SKM-1 treated with dmso at 0.1 percent for 144 hours (cell line): ENCODE results near the gene RGS3.
"Not testable (repeated sequence)": the region's sequence is repeated elsewhere in the genome, so short reads cannot be mapped to it uniquely, and the experiment has no call there.

Source experiments
- DNase-seq: peaks from one replicate; lab custom pipeline; 2025; ENCODE audit not compliant: unreplicated experiment; lab: John Stamatoyannopoulos, UW

RGS3 gene

GRCh38 chr9:113631871-113632665, 168.5 kb downstream of the RGS3 start:
- DNase-seq = no peak

- DNase-seq = no peak
Measured at GRCh38 chr9:113632776-113633590, 169.5 kb downstream of the RGS3 start.

DNA sequence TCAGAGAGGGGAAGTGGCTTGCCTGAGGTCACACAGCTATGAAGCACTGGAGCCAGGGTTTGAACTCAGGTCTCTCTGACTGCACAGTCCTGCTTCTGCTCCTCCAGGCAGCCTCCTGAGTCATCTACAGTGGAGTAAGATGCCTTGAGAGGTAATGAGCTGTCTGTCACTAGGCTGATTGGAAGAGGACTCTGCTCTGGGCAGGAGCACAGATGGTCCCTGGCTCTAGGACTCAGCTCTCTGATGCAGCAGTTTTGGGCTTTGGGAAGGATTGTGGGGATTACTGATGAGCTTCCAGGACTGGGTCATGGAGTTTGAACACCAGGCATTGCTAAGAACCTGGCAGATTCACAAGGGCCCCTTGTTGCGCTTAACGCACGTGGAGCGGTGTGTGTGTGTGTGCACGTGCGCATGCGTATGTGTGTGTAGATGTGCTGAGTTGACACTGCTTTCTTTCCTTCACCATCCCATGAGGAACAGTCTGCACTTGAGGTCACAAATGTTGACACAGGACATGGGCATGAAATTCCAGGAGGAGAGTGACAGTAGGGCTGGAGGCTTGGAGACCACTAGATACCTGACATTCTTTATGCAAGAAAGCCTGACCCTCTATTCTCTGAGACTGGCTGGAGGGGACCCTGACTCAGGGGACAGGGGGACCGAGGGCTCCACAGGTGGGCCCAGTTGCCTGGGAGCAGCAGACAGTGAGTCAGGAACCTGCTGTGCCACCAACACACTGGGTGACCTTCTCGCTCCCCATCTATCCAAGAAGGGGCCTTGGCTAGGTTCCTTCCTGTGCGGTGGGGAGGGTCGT, 170.5 kb downstream of the RGS3 start:
- DNase-seq = no peak

- DNase-seq = no peak
Measured at GRCh38 chr9:113634596-113635515, 171.3 kb downstream of the RGS3 start.

DNA sequence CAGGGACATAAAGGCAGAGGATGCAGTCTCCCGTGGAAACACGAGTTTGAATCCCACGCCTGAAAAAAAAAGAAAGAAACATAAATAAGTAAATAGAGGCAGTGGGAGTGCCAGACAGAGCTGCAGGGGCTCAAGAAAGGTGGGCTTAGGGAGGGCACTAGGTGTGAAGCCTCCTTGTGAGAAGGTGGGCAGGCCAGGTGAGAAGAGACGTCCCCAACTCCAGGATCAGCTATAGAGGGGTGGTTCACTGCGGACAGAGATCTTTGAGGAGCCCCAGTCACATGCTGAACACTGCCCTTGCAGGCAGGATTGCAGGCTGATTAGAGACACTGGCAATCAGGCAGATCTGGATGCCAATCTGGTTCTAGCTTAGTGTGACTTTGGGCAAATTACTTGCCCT, 172.1 kb downstream of the RGS3 start:
- no peak for DNase-seq

- DNase-seq = no peak
Measured at GRCh38 chr9:113636165-113636564, 172.6 kb downstream of the RGS3 start.

DNA sequence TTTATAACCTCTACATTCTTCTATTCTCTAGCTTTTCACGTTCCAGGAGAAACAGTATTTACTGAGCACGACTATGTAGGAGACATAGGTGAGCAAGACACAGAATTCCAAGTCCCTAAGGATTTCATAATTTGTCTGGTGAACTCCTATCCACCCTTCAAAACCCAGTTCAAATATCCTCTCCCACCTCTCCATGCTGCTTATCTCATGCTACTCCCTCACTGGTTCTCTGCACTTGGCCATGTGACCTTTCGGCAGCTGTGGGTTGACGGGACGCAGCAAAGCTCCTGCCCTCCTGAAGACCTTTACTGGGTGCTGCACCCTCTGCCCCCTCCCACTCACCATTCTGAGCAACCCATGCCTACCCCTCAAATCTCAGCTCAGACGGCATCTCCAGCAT, 173.2 kb downstream of the RGS3 start:
- DNase-seq = no peak

- no peak for DNase-seq
Measured at GRCh38 chr9:113638490-113638889, 175.0 kb downstream of the RGS3 start.

- no peak for DNase-seq
Measured at GRCh38 chr9:113638897-113639296, 175.4 kb downstream of the RGS3 start.

DNA sequence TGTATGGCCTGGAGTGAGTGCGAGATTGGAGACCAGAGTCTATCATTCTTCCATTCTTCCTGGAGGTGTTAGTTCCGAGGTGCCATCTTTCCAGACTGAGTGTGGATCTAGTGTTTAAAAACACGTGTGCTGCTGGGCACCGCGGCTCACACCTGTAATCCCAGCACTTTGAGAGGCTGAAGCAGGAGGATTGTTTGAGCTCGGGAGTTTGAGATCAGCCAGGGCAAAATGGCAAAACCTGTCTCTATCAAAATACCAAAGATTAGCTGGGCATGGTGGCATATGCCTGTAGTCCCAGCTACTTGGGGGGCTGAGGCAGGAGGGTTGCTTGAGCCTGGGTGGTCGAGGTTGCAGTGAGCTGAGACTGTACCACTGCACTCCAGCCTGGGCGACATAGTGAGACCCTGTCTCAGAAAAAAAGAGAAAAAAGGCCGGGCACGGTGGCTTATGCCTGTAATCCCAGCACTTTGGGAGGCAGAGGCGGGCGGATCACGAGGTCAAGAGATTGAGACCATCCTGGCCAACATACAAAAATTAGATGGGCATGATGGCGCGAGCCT, 176.0 kb downstream of the RGS3 start:
- not testable (repeated sequence) for DNase-seq

- no peak for DNase-seq
Measured at GRCh38 chr9:113640418-113640817, 176.9 kb downstream of the RGS3 start.

DNA sequence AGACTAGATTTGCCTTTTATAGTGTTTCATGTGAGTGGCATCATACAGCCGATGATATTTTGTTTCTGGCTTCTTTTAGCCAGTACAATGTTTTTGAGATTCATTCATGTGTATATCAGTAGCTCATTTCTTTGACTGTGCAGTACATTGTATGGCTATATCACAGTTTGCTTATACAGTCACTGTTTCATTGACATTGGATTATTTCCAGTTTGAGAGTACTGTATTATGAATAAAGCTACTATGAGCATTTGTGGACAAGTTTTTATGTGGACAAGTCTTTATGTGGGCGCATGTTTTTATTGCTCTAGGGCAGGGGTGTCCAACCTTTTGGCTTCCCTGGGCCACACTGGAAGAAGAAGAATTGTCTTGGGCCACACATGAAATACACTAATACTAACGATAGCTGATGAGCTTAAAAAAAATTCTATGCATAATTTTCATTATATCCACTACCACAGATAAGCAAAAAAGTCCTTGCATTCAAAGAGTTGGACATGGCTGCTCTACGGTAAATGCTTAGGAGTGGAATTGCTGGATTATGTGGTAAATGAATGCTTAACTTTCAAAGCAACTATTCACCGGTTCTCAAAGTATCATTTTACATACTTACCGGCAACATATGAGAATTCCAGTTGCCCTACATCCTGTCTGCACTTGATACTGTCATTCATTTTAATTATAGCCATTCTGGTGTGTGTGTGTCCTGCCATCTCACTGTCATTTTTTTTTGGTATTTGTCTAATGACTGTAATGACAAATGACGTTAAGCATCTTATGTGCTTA, 177.8 kb downstream of the RGS3 start:
- no peak for DNase-seq

- DNase-seq = no peak
Measured at GRCh38 chr9:113644321-113644720, 180.8 kb downstream of the RGS3 start.

- no peak for DNase-seq
Measured at GRCh38 chr9:113645227-113645977, 181.9 kb downstream of the RGS3 start.

GRCh38 chr9:113645978-113646253, 182.4 kb downstream of the RGS3 start:
- no peak for DNase-seq

DNA sequence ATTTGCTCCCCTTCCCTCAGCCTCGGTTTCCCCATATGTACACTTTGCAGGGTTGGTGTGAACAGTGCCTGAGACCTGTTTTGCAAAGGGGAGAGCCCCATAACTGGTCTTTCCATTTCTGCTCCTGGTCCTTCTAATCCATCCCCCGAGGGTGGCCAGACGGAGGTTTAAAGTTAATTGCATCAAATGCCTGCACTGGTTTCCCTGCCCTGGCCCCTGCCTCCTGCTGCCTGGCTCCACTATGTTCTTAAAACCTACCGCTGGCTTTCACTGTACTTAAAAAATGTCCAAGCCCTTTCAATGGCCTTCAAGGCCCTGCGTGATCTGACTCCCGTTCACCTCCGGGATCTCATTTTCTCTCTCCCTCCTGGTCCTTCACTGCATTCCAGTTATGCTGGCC, 183.0 kb downstream of the RGS3 start:
- DNase-seq = no peak
